Osteocyte (in vitro differentiated cells): ENCODE results near the gene PKN2. TPM values are rescaled to one million over a fixed set of nuclear protein-coding genes. Genes with fewer than 3 reads are reported as not detected.

Source experiments
- DNase-seq: peaks from one replicate; pipeline ENCODE4 v3.0.0; 2021; ENCODE audit warnings: mixed read lengths; ENCODE audit not compliant: unreplicated experiment; ENCODE audit errors: extremely low spot score
- H3K27ac Mint-ChIP-seq: one replicate; pipeline ENCODE4 v1.8.0; 2021; ENCODE audit warnings: mild to moderate bottlenecking, mixed read lengths; ENCODE audit not compliant: unreplicated experiment
- H3K27me3 Mint-ChIP-seq: one replicate; pipeline ENCODE4 v1.8.0; 2021; ENCODE audit warnings: mixed read lengths; ENCODE audit not compliant: unreplicated experiment
- H3K36me3 Mint-ChIP-seq: one replicate; pipeline ENCODE4 v1.8.0; 2021; ENCODE audit warnings: mixed read lengths; ENCODE audit not compliant: unreplicated experiment
- H3K4me1 Mint-ChIP-seq: one replicate; pipeline ENCODE4 v1.8.0; 2021; ENCODE audit warnings: mixed read lengths; ENCODE audit not compliant: unreplicated experiment
- H3K4me3 Mint-ChIP-seq: one replicate; pipeline ENCODE4 v1.8.0; 2021; ENCODE audit warnings: mild to moderate bottlenecking, moderate library complexity, mixed read lengths; ENCODE audit not compliant: unreplicated experiment
- H3K9me3 Mint-ChIP-seq: one replicate; pipeline ENCODE4 v1.8.0; 2021; ENCODE audit warnings: mixed read lengths; ENCODE audit not compliant: unreplicated experiment
- CTCF ChIP-seq: fragments of 200-600 bp; sonication (generic); IDR thresholded peaks from 2 replicates; pipeline ENCODE4 v1.5.0; 2021; ENCODE audit warnings: antibody characterized with exemption, mild to moderate bottlenecking, moderate library complexity
- total RNA-seq: library from RNA; stranded (reverse); gene quantifications from 2 replicates; pipeline ENCODE4 v1.2.1, GENCODE V29; 2021

Gene PKN2
- total RNA-seq, 1 donor from 2014 or later: 46.8 TPM

GRCh38 chr1:88768816-88769215 is 84.7 kb downstream of the PKN2 start:
- Mint-ChIP-seq H3K36me3 (peaks cover 25% of the 10 kb centered on the region), H3K4me1 (peaks cover 8% of the 10 kb centered on the region), H3K27me3 (no peaks in the 10 kb centered on the region), H3K27ac (peak overlapping the region; percentile 4), H3K9me3 (no peaks in the 10 kb centered on the region), H3K4me3 (no peak overlapping the region)
- no peak for DNase-seq
- no peak for TF ChIP-seq CTCF

- peaks cover 6% of the 10 kb centered on the region for H3K4me1 Mint-ChIP-seq
- peak overlapping the region; percentile 0 for H3K27ac Mint-ChIP-seq
- no peaks in the 10 kb centered on the region for H3K9me3 Mint-ChIP-seq
- TF ChIP-seq CTCF: no peak
- peaks cover 55% of the 10 kb centered on the region for H3K36me3 Mint-ChIP-seq
- H3K27me3 Mint-ChIP-seq: no peaks in the 10 kb centered on the region
- no peak for DNase-seq
- H3K4me3 Mint-ChIP-seq: no peak overlapping the region
These were observed 89.6 kb downstream of the PKN2 start for GRCh38 chr1:88773540-88774150.

- H3K9me3 Mint-ChIP-seq: no peaks in the 10 kb centered on the region
- H3K27ac Mint-ChIP-seq: peak overlapping the region; percentile 0
- no peaks in the 10 kb centered on the region for H3K27me3 Mint-ChIP-seq
- H3K36me3 Mint-ChIP-seq: peaks cover 58% of the 10 kb centered on the region
- H3K4me1 Mint-ChIP-seq: peaks cover 6% of the 10 kb centered on the region
- no peak for DNase-seq
- no peak overlapping the region for H3K4me3 Mint-ChIP-seq
- TF ChIP-seq CTCF: no peak
These were observed 90.1 kb downstream of the PKN2 start for GRCh38 chr1:88774151-88774556.

- Mint-ChIP-seq H3K36me3 (peaks cover 51% of the 10 kb centered on the region), H3K4me1 (peaks cover 6% of the 10 kb centered on the region), H3K27ac (no peak overlapping the region), H3K9me3 (no peaks in the 10 kb centered on the region), H3K4me3 (no peak overlapping the region), H3K27me3 (no peaks in the 10 kb centered on the region)
- no peak for TF ChIP-seq CTCF
- DNase-seq: no peak
These were observed 93.6 kb downstream of the PKN2 start for GRCh38 chr1:88777604-88778149.

- no peak for DNase-seq
- Mint-ChIP-seq H3K9me3 (no peaks in the 10 kb centered on the region), H3K27me3 (no peaks in the 10 kb centered on the region), H3K4me3 (no peak overlapping the region), H3K4me1 (no peaks in the 10 kb centered on the region), H3K27ac (no peak overlapping the region), H3K36me3 (peaks cover 45% of the 10 kb centered on the region)
- no peak for TF ChIP-seq CTCF
These were observed 95.8 kb downstream of the PKN2 start for GRCh38 chr1:88779880-88780279.
